ENCODE measurements around the gene PPP6R1.

Gene PPP6R1

DNA sequence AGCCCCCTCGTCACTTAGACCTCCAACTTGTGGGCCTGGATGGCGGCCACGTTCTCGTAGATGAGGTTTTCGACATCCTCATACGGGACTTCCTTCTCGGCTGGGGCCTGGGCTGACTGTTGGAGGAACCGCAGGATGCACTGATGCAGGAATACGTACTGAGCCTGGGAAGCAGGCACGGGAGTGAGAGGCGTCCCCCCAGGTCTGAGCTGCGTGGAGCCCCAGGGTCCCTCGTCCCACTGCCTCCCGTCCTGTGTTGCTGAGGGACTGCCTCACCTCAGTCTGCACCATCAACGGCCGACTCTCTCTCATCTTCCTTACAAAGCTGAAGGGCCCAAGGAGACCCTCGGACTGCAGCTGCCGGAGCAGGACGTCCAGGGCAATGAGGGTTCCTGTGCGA lies 77.1 kb downstream of the PPP6R1 start:
- no peak for DNase-seq (ENCODE audit: low spot score)
